ENCODE measurements around the gene CCL23.

GRCh38 chr17:35968520-35969054 lies 49.2 kb downstream of the CCL23 start:
- TF ChIP-seq POLR2AphosphoS5 (IDR thresholded peaks at IDR 0.05; ENCODE audit: low read depth, low read length): no peak
- no peak for TF ChIP-seq CTCF (IDR thresholded peaks at IDR 0.05)
- TF ChIP-seq, protein P1, sequence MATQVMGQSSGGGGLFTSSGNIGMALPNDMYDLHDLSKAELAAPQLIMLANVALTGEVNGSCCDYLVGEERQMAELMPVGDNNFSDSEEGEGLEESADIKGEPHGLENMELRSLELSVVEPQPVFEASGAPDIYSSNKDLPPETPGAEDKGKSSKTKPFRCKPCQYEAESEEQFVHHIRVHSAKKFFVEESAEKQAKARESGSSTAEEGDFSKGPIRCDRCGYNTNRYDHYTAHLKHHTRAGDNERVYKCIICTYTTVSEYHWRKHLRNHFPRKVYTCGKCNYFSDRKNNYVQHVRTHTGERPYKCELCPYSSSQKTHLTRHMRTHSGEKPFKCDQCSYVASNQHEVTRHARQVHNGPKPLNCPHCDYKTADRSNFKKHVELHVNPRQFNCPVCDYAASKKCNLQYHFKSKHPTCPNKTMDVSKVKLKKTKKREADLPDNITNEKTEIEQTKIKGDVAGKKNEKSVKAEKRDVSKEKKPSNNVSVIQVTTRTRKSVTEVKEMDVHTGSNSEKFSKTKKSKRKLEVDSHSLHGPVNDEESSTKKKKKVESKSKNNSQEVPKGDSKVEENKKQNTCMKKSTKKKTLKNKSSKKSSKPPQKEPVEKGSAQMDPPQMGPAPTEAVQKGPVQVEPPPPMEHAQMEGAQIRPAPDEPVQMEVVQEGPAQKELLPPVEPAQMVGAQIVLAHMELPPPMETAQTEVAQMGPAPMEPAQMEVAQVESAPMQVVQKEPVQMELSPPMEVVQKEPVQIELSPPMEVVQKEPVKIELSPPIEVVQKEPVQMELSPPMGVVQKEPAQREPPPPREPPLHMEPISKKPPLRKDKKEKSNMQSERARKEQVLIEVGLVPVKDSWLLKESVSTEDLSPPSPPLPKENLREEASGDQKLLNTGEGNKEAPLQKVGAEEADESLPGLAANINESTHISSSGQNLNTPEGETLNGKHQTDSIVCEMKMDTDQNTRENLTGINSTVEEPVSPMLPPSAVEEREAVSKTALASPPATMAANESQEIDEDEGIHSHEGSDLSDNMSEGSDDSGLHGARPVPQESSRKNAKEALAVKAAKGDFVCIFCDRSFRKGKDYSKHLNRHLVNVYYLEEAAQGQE (IDR thresholded peaks at IDR 0.05; ENCODE audit: insufficient read depth in 1 of 2, low read depth in 2 of 2, low read length in 1 of 2): no peak

Measured in Panc1 (cell line).